Measurements from ENCODE around the gene DRC1.
"Not testable (repeated sequence)": the region's sequence is repeated elsewhere in the genome, so short reads cannot be mapped to it uniquely, and the experiment has no call there.

The DRC1 gene

GRCh38 chr2:26401739-26402541 is at the start of gene DRC1:
DRC1 (plus strand) TSS chr2:26401920; CDS start chr2:26401990, 70 bp downstream.
- DNase-seq = no peak

- DNase-seq = no peak
Measured at GRCh38 chr2:26352892-26353291, 48.8 kb upstream of the DRC1 start.

- not testable (repeated sequence) for DNase-seq
Measured at GRCh38 chr2:26354469-26354868, 47.3 kb upstream of the DRC1 start.

GRCh38 chr2:26355038-26355995 is 46.4 kb upstream of the DRC1 start:
- DNase-seq = no peak

GRCh38 chr2:26356111-26356510 is 45.6 kb upstream of the DRC1 start:
- DNase-seq = no peak

GRCh38 chr2:26356771-26357170 is 44.9 kb upstream of the DRC1 start:
- DNase-seq = no peak

- no peak for DNase-seq
Measured at GRCh38 chr2:26359886-26360473, 41.7 kb upstream of the DRC1 start.

GRCh38 chr2:26363323-26363722 is 38.4 kb upstream of the DRC1 start:
- DNase-seq = no peak

GRCh38 chr2:26363958-26364357 is 37.8 kb upstream of the DRC1 start:
- DNase-seq = no peak

GRCh38 chr2:26364669-26365068 is 37.1 kb upstream of the DRC1 start:
- no peak for DNase-seq

- DNase-seq = no peak
Measured at GRCh38 chr2:26366957-26367356, 34.8 kb upstream of the DRC1 start.

GRCh38 chr2:26369664-26370063 is 32.1 kb upstream of the DRC1 start:
- not testable (repeated sequence) for DNase-seq

GRCh38 chr2:26370909-26371308 is 30.8 kb upstream of the DRC1 start:
- DNase-seq = not testable (repeated sequence)

- no peak for DNase-seq
Measured at GRCh38 chr2:26376799-26377198, 24.9 kb upstream of the DRC1 start.

- no peak for DNase-seq
Measured at GRCh38 chr2:26380281-26380680, 21.4 kb upstream of the DRC1 start.

GRCh38 chr2:26382564-26382963 is 19.2 kb upstream of the DRC1 start:
- no peak for DNase-seq

- DNase-seq = no peak
Measured at GRCh38 chr2:26384183-26384582, 17.5 kb upstream of the DRC1 start.

GRCh38 chr2:26384597-26384996 is 17.1 kb upstream of the DRC1 start:
- no peak for DNase-seq

GRCh38 chr2:26387189-26387588 is 14.5 kb upstream of the DRC1 start:
- DNase-seq = no peak

GRCh38 chr2:26394694-26395093 is 7.0 kb upstream of the DRC1 start:
- no peak for DNase-seq

- no peak for DNase-seq
Measured at GRCh38 chr2:26395394-26395793, 6.3 kb upstream of the DRC1 start.

GRCh38 chr2:26396734-26397298 is 4.9 kb upstream of the DRC1 start:
- no peak for DNase-seq

- DNase-seq = no peak
Measured at GRCh38 chr2:26399771-26400376, 1.8 kb upstream of the DRC1 start.
